Stimulated activated CD4-positive, alpha-beta T cell treated with anti-CD3 and anti-CD28 coated beads, Interleukin-1b, Interleukin-23, amount 100 ng/mL, for 48 hours (primary cell): ENCODE measurements around the gene PHACTR1.

Experiments
- DNase-seq: peaks from one replicate; pipeline ENCODE4 v3.0.0-alpha.2; 2020

Gene PHACTR1

GRCh38 chr6:13250703-13251102 lies 534.1 kb downstream of the PHACTR1 start:
- no peak for DNase-seq

- no peak for DNase-seq
Observed at GRCh38 chr6:13251242-13251641, 534.7 kb downstream of the PHACTR1 start.

GRCh38 chr6:13252790-13253189 lies 536.2 kb downstream of the PHACTR1 start:
- no peak for DNase-seq

- DNase-seq = no peak
Observed at GRCh38 chr6:13253272-13253671, 536.7 kb downstream of the PHACTR1 start.

- DNase-seq = no peak
Observed at GRCh38 chr6:13256266-13257001, 539.9 kb downstream of the PHACTR1 start.

- DNase-seq = no peak
Observed at GRCh38 chr6:13259393-13259792, 542.8 kb downstream of the PHACTR1 start.

- no peak for DNase-seq
Observed at GRCh38 chr6:13260101-13260598, 543.6 kb downstream of the PHACTR1 start.

- no peak for DNase-seq
Observed at GRCh38 chr6:13260831-13261230, 544.3 kb downstream of the PHACTR1 start.

GRCh38 chr6:13261464-13261994 lies 545.0 kb downstream of the PHACTR1 start:
- no peak for DNase-seq

- DNase-seq = no peak
Observed at GRCh38 chr6:13262302-13263230, 546.0 kb downstream of the PHACTR1 start.

GRCh38 chr6:13263669-13264068 lies 547.1 kb downstream of the PHACTR1 start:
- DNase-seq = no peak

- no peak for DNase-seq
Observed at GRCh38 chr6:13267142-13267651, 550.6 kb downstream of the PHACTR1 start.

GRCh38 chr6:13268913-13269518 lies 552.4 kb downstream of the PHACTR1 start:
- DNase-seq = no peak

- no peak for DNase-seq
Observed at GRCh38 chr6:13272131-13273046, 555.8 kb downstream of the PHACTR1 start.

GRCh38 chr6:13273202-13273930 lies 556.8 kb downstream of the PHACTR1 start:
- DNase-seq = no peak

- peak; percentile 51 for DNase-seq
Observed at GRCh38 chr6:13273931-13274706, 557.6 kb downstream of the PHACTR1 start.

GRCh38 chr6:13274707-13275434 lies 558.3 kb downstream of the PHACTR1 start:
- DNase-seq = no peak

GRCh38 chr6:13275435-13275989 lies 558.9 kb downstream of the PHACTR1 start:
- no peak for DNase-seq

- no peak for DNase-seq
Observed at GRCh38 chr6:13277231-13277630, 560.7 kb downstream of the PHACTR1 start.
